Neural cell (in vitro differentiated cells): ENCODE results near the gene PARP8. TPM values are rescaled to one million over a fixed set of nuclear protein-coding genes. Genes with fewer than 3 reads are reported as not detected.
"Not testable (repeated sequence)": the region's sequence is repeated elsewhere in the genome, so short reads cannot be mapped to it uniquely, and the experiment has no call there.

Experiments used
- H2AFZ ChIP-seq: fragments of 200-600, 300-800 bp; sonication (generic), shearing (Covaris generic); 2 replicates; pipeline ENCODE4 v1.6.0; 2014; ENCODE audit warnings: low read depth, mild to moderate bottlenecking, antibody characterized with exemption, low read length, moderate library complexity
- H3F3A ChIP-seq: fragments of 200-600 bp; shearing (Covaris generic); 2 replicates; pipeline ENCODE4 v1.6.1; 2016; ENCODE audit warnings: mild to moderate bottlenecking, moderate library complexity, mixed read lengths, antibody characterized with exemption, low read length; ENCODE audit not compliant: insufficient read depth, poor library complexity, severe bottlenecking
- H3K27ac ChIP-seq: fragments of 200-600, 300-800 bp; sonication (generic), shearing (Covaris generic); 2 replicates; pipeline ENCODE4 v1.5.1; 2014; ENCODE audit warnings: mild to moderate bottlenecking, low read length, moderate library complexity
- H3K27me3 ChIP-seq: fragments of 300-800, 200-600 bp; sonication (generic), shearing (Covaris generic); 2 replicates; pipeline ENCODE4 v1.6.0; 2014; ENCODE audit warnings: mild to moderate bottlenecking, low read depth, low read length, moderate library complexity; ENCODE audit not compliant: insufficient read depth
- H3K36me3 ChIP-seq: fragments of 300-800, 200-600 bp; sonication (generic), shearing (Covaris generic); 2 replicates; pipeline ENCODE4 v1.5.1; 2014; ENCODE audit warnings: mild to moderate bottlenecking, antibody characterized with exemption, low read length, moderate library complexity; ENCODE audit not compliant: insufficient read depth
- H3K4me2 ChIP-seq: fragments of 300-800, 200-600 bp; sonication (generic), shearing (Covaris generic); 2 replicates; pipeline ENCODE4 v1.6.0; 2014; ENCODE audit warnings: mild to moderate bottlenecking, low read length
- H3K4me3 ChIP-seq: fragments of 300-800, 200-600 bp; sonication (generic), shearing (Covaris generic); 2 replicates; pipeline ENCODE4 v1.5.1; 2014; ENCODE audit warnings: mild to moderate bottlenecking, low read length, moderate library complexity
- H3K79me2 ChIP-seq: fragments of 200-600 bp; shearing (Covaris generic); replicated peaks from 2 replicates; pipeline ENCODE4 v1.6.0; 2014; ENCODE audit warnings: mild to moderate bottlenecking, low read length, moderate library complexity; ENCODE audit not compliant: insufficient read depth
- H3K9ac ChIP-seq: fragments of 300-800, 200-600 bp; sonication (generic), shearing (Covaris generic); 2 replicates; pipeline ENCODE4 v1.6.1; 2016; ENCODE audit warnings: mild to moderate bottlenecking, low read length, mixed read lengths
- H3K9me2 ChIP-seq: fragments of 200-600 bp; shearing (Covaris generic); 2 replicates; pipeline ENCODE4 v1.6.1; 2016; ENCODE audit warnings: mild to moderate bottlenecking, low read length, mixed read lengths; ENCODE audit not compliant: insufficient read depth
- H3K9me3 ChIP-seq: fragments of 200-600, 300-800 bp; sonication (generic), shearing (Covaris generic); 2 replicates; pipeline ENCODE4 v1.6.1; 2016; ENCODE audit warnings: mild to moderate bottlenecking, mixed run types, low read length, moderate library complexity, mixed read lengths
- H4K20me1 ChIP-seq: fragments of 200-600 bp; shearing (Covaris generic); 2 replicates; pipeline ENCODE4 v1.6.1; 2016; ENCODE audit warnings: mild to moderate bottlenecking, mixed run types; ENCODE audit not compliant: insufficient read depth
- EP300 ChIP-seq: fragments of 450-650 bp; conservative IDR thresholded peaks from 2 replicates; pipeline ENCODE4 v1.6.1; 2014; ENCODE audit warnings: antibody characterized with exemption, mild to moderate bottlenecking, moderate library complexity; ENCODE audit not compliant: poor library complexity, severe bottlenecking
- EZH2 ChIP-seq: fragments of 200-600, 300-800 bp; shearing (Covaris generic), sonication (generic); IDR thresholded peaks from 2 replicates; pipeline ENCODE4 v1.6.1; 2014; ENCODE audit warnings: antibody characterized with exemption, low read length, borderline replicate concordance, mild to moderate bottlenecking; ENCODE audit not compliant: insufficient read depth, poor library complexity, severe bottlenecking
- MXI1 ChIP-seq: fragments of 450-650 bp; conservative IDR thresholded peaks from 2 replicates; pipeline ENCODE4 v1.6.1; 2014; ENCODE audit warnings: antibody characterized with exemption, mild to moderate bottlenecking; ENCODE audit not compliant: poor library complexity, severe bottlenecking
- POLR2AphosphoS5 ChIP-seq: IDR thresholded peaks from 2 replicates; pipeline ENCODE4 v1.6.1; 2012
- RAD21 ChIP-seq: fragments of 450-650 bp; conservative IDR thresholded peaks from 2 replicates; pipeline ENCODE4 v1.6.1; 2014; ENCODE audit warnings: antibody characterized with exemption, mild to moderate bottlenecking, moderate library complexity
- SMC3 ChIP-seq: fragments of 450-650 bp; conservative IDR thresholded peaks from 2 replicates; pipeline ENCODE4 v1.6.1; 2014; ENCODE audit warnings: antibody characterized with exemption, mild to moderate bottlenecking, moderate library complexity; ENCODE audit not compliant: poor library complexity
- TAF1 ChIP-seq: IDR thresholded peaks from 2 replicates; pipeline ENCODE4 v1.6.1; 2012; ENCODE audit warnings: low read depth
- polyA plus RNA-seq: library from polyadenylated mRNA; depleted of rRNA; stranded (reverse); fragments of >200 nt; gene quantifications from 2 replicates; pipeline ENCODE4 v1.2.3, GENCODE V29; 2014
- TF ChIP-seq, protein P1 (sequence below): IDR thresholded peaks from 2 replicates; pipeline ENCODE4 v1.6.1; 2012; ENCODE audit warnings: borderline replicate concordance
- TF ChIP-seq, protein P2 (sequence below): fragments of 450-650 bp; IDR thresholded peaks from 2 replicates; pipeline ENCODE4 v1.5.1; 2014; ENCODE audit warnings: antibody characterized with exemption, mild to moderate bottlenecking, moderate library complexity; ENCODE audit not compliant: poor library complexity, severe bottlenecking

Gene PARP8
- polyA plus RNA-seq, 1 donor from 2014 or later = 29.9 TPM

DNA sequence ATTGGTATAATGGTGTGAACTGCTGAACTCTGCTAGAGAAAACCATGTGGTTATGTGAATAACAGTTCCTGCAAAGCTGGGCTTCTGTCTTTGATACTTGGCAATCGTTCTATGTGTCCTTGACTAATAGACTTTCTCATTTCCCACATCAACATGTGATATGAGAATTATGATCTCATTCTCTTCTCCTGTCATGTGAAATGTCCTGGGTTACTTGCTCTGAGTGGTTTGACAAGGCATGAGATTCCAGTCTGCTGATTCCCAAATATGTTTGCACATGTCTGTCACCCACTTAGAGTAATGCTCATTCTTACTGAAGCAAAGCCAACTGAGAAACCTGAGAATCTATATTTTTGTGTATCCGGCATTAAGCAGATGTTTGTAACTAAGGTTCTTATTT, 141.2 kb downstream of the PARP8 start:
- no peak overlapping the region for H3K9ac ChIP-seq

DNA sequence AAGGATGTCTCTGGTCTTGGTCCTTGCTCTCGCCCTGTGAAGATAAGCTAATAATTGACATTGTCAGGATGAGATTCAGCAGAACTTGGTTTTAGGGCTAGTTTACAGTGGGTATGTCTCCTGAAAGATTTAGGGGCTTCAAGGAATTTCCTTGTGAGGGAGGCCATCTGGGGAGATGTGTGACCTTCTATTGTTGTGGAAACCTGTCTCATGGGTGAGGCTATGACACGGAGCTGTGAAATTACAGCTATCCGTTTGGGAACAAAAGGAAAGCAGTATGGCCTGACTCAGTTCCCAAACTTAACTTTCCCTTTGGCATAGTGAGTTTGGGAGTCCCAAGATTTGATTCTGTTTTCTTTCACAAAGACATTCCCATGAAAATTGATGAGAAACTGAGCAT, 142.0 kb downstream of the PARP8 start:
- H3F3A ChIP-seq = no peaks in the 10 kb centered on the region
- H3K9me3 ChIP-seq = no peaks in the 10 kb centered on the region
- H2AFZ ChIP-seq = no peak overlapping the region
- H3K9ac ChIP-seq = no peak overlapping the region
- H3K4me2 ChIP-seq = no peak overlapping the region
- H3K27me3 ChIP-seq = no peaks in the 10 kb centered on the region
- H3K79me2 ChIP-seq = no peaks in the 10 kb centered on the region
- H3K4me3 ChIP-seq = no peak overlapping the region
- TF ChIP-seq EZH2 (no peak), RAD21 (no peak), SMC3 (no peak), TAF1 (no peak), POLR2AphosphoS5 (no peak)
- TF ChIP-seq, protein P1, sequence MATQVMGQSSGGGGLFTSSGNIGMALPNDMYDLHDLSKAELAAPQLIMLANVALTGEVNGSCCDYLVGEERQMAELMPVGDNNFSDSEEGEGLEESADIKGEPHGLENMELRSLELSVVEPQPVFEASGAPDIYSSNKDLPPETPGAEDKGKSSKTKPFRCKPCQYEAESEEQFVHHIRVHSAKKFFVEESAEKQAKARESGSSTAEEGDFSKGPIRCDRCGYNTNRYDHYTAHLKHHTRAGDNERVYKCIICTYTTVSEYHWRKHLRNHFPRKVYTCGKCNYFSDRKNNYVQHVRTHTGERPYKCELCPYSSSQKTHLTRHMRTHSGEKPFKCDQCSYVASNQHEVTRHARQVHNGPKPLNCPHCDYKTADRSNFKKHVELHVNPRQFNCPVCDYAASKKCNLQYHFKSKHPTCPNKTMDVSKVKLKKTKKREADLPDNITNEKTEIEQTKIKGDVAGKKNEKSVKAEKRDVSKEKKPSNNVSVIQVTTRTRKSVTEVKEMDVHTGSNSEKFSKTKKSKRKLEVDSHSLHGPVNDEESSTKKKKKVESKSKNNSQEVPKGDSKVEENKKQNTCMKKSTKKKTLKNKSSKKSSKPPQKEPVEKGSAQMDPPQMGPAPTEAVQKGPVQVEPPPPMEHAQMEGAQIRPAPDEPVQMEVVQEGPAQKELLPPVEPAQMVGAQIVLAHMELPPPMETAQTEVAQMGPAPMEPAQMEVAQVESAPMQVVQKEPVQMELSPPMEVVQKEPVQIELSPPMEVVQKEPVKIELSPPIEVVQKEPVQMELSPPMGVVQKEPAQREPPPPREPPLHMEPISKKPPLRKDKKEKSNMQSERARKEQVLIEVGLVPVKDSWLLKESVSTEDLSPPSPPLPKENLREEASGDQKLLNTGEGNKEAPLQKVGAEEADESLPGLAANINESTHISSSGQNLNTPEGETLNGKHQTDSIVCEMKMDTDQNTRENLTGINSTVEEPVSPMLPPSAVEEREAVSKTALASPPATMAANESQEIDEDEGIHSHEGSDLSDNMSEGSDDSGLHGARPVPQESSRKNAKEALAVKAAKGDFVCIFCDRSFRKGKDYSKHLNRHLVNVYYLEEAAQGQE = no peak
- TF ChIP-seq, protein P2, sequence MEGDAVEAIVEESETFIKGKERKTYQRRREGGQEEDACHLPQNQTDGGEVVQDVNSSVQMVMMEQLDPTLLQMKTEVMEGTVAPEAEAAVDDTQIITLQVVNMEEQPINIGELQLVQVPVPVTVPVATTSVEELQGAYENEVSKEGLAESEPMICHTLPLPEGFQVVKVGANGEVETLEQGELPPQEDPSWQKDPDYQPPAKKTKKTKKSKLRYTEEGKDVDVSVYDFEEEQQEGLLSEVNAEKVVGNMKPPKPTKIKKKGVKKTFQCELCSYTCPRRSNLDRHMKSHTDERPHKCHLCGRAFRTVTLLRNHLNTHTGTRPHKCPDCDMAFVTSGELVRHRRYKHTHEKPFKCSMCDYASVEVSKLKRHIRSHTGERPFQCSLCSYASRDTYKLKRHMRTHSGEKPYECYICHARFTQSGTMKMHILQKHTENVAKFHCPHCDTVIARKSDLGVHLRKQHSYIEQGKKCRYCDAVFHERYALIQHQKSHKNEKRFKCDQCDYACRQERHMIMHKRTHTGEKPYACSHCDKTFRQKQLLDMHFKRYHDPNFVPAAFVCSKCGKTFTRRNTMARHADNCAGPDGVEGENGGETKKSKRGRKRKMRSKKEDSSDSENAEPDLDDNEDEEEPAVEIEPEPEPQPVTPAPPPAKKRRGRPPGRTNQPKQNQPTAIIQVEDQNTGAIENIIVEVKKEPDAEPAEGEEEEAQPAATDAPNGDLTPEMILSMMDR = no peak
- H3K27ac ChIP-seq = no peak overlapping the region
- H3K36me3 ChIP-seq = no peaks in the 10 kb centered on the region
- H4K20me1 ChIP-seq = no peaks in the 10 kb centered on the region
- H3K9me2 ChIP-seq = no peaks in the 10 kb centered on the region

More for the DNA sequence above, 141.2 kb downstream of the PARP8 start:
- H2AFZ ChIP-seq = no peak overlapping the region
- H3F3A ChIP-seq = no peaks in the 10 kb centered on the region
- H3K27ac ChIP-seq = no peak overlapping the region
- H3K79me2 ChIP-seq = no peaks in the 10 kb centered on the region
- H3K9me3 ChIP-seq = no peaks in the 10 kb centered on the region
- no peaks in the 10 kb centered on the region for H3K27me3 ChIP-seq
- no peaks in the 10 kb centered on the region for H3K36me3 ChIP-seq
- no peaks in the 10 kb centered on the region for H3K9me2 ChIP-seq
- TF ChIP-seq POLR2AphosphoS5 (no peak), RAD21 (no peak), EP300 (no peak), SMC3 (no peak), MXI1 (no peak), TAF1 (no peak), EZH2 (no peak)
- TF ChIP-seq, protein P1 = no peak
- TF ChIP-seq, protein P2 = no peak
- H4K20me1 ChIP-seq = no peaks in the 10 kb centered on the region
- no peak overlapping the region for H3K4me3 ChIP-seq
- H3K4me2 ChIP-seq = no peak overlapping the region

DNA sequence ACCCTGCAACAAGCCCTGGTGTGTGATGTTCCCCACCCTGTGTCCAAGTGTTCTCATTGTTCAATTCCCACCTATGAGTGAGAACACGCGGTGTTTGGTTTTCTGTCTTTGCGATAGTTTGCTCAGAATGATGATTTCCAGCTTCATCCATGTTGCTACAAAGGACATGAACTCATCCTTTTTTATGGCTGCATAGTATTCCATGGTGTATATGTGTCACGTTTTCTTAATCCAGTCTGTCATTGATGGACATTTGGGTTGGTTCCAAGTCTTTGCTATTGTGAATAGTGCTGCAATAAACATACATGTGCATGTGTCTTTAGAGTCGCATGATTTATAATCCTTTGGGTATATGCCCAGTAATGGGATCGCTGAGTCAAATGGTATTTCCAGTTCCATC, 145.3 kb downstream of the PARP8 start:
- H3K9me2 ChIP-seq, H3K27me3 ChIP-seq, H3K4me2 ChIP-seq, H3K9ac ChIP-seq, H3F3A ChIP-seq, H3K27ac ChIP-seq, H4K20me1 ChIP-seq, H3K79me2 ChIP-seq, H3K9me3 ChIP-seq, H3K36me3 ChIP-seq, H2AFZ ChIP-seq, H3K4me3 ChIP-seq: not testable (repeated sequence)
